Measurements from ENCODE around the gene COG7. TPM values are rescaled to one million over a fixed set of nuclear protein-coding genes. Genes with fewer than 3 reads are reported as not detected.
"Not testable (repeated sequence)": the region's sequence is repeated elsewhere in the genome, so short reads cannot be mapped to it uniquely, and the experiment has no call there.

The COG7 gene
- total RNA-seq, 1 experiment from 2014 or later, result 16.1 TPM

GRCh38 chr16:23367564-23367963 lies 85.4 kb downstream of the COG7 start:
- Histone ChIP-seq H3K27me3 (replicated peaks) (no peaks in the 10 kb centered on the region), H3K4me1 (replicated peaks) (no peaks in the 10 kb centered on the region), H3K36me3 (no peaks in the 10 kb centered on the region), H3K4me3 (no peak overlapping the region), H3K27ac (no peak overlapping the region), H3K9me3 (replicated peaks) (no peaks in the 10 kb centered on the region)
- DNase-seq (ENCODE audit: low read depth in 1 of 2, low spot score in 2 of 2), result no peak

GRCh38 chr16:23366341-23366740 lies 86.6 kb downstream of the COG7 start:
- not testable (repeated sequence) for H3K27me3 ChIP-seq (replicated peaks); H3K27ac ChIP-seq; H3K9me3 ChIP-seq (replicated peaks); DNase-seq (ENCODE audit: low read depth in 1 of 2, low spot score in 2 of 2); H3K4me3 ChIP-seq; H3K4me1 ChIP-seq (replicated peaks); H3K36me3 ChIP-seq

- Histone ChIP-seq H3K4me3 (no peak overlapping the region), H3K36me3 (no peaks in the 10 kb centered on the region), H3K27me3 (replicated peaks) (no peaks in the 10 kb centered on the region), H3K4me1 (replicated peaks) (no peaks in the 10 kb centered on the region), H3K27ac (no peak overlapping the region), H3K9me3 (replicated peaks) (no peaks in the 10 kb centered on the region)
- DNase-seq (ENCODE audit: low read depth in 1 of 2, low spot score in 2 of 2), result no peak
Observed at GRCh38 chr16:23365602-23366240, 87.3 kb downstream of the COG7 start.

GRCh38 chr16:23362460-23363317 lies 90.3 kb downstream of the COG7 start:
- no peak overlapping the region for H3K27ac ChIP-seq
- no peak overlapping the region for H3K4me3 ChIP-seq
- H3K36me3 ChIP-seq, result no peaks in the 10 kb centered on the region
- no peaks in the 10 kb centered on the region for H3K4me1 ChIP-seq (replicated peaks)
- no peaks in the 10 kb centered on the region for H3K27me3 ChIP-seq (replicated peaks)
- H3K9me3 ChIP-seq (replicated peaks), result no peaks in the 10 kb centered on the region
- DNase-seq (ENCODE audit: low read depth in 1 of 2, low spot score in 2 of 2), result no peak

- Histone ChIP-seq H3K27ac (no peak overlapping the region), H3K36me3 (no peaks in the 10 kb centered on the region), H3K27me3 (replicated peaks) (no peaks in the 10 kb centered on the region), H3K4me3 (no peak overlapping the region), H3K4me1 (replicated peaks) (no peaks in the 10 kb centered on the region), H3K9me3 (replicated peaks) (no peaks in the 10 kb centered on the region)
- no peak for DNase-seq (ENCODE audit: low read depth in 1 of 2, low spot score in 2 of 2)
Observed at GRCh38 chr16:23359092-23359760, 93.8 kb downstream of the COG7 start.

GRCh38 chr16:23357761-23358290 lies 95.2 kb downstream of the COG7 start:
- no peak for DNase-seq (ENCODE audit: low read depth in 1 of 2, low spot score in 2 of 2)
- H3K9me3 ChIP-seq (replicated peaks), result no peaks in the 10 kb centered on the region
- H3K27me3 ChIP-seq (replicated peaks), result no peaks in the 10 kb centered on the region
- no peak overlapping the region for H3K27ac ChIP-seq
- no peak overlapping the region for H3K4me3 ChIP-seq
- H3K4me1 ChIP-seq (replicated peaks), result no peaks in the 10 kb centered on the region
- no peaks in the 10 kb centered on the region for H3K36me3 ChIP-seq

- Histone ChIP-seq H3K9me3 (replicated peaks) (no peaks in the 10 kb centered on the region), H3K27ac (no peak overlapping the region), H3K4me1 (replicated peaks) (no peaks in the 10 kb centered on the region), H3K27me3 (replicated peaks) (no peaks in the 10 kb centered on the region), H3K36me3 (no peaks in the 10 kb centered on the region), H3K4me3 (no peak overlapping the region)
- DNase-seq (ENCODE audit: low read depth in 1 of 2, low spot score in 2 of 2), result no peak
Observed at GRCh38 chr16:23356941-23357340, 96.0 kb downstream of the COG7 start.

GRCh38 chr16:23355106-23355670 lies 97.8 kb downstream of the COG7 start:
- DNase-seq (ENCODE audit: low read depth in 1 of 2, low spot score in 2 of 2), result no peak
- Histone ChIP-seq H3K27me3 (replicated peaks) (no peaks in the 10 kb centered on the region), H3K4me3 (no peak overlapping the region)

GRCh38 chr16:23354246-23354645 lies 98.7 kb downstream of the COG7 start:
- Histone ChIP-seq H3K9me3 (replicated peaks) (no peaks in the 10 kb centered on the region), H3K4me1 (replicated peaks) (no peaks in the 10 kb centered on the region), H3K27ac (no peak overlapping the region), H3K27me3 (replicated peaks) (no peaks in the 10 kb centered on the region), H3K36me3 (no peaks in the 10 kb centered on the region), H3K4me3 (no peak overlapping the region)
- DNase-seq (ENCODE audit: low read depth in 1 of 2, low spot score in 2 of 2), result no peak

More at GRCh38 chr16:23355106-23355670, 97.8 kb downstream of the COG7 start:
- H3K9me3 ChIP-seq (replicated peaks), result no peaks in the 10 kb centered on the region
- H3K27ac ChIP-seq, result no peak overlapping the region
- no peaks in the 10 kb centered on the region for H3K36me3 ChIP-seq
- no peaks in the 10 kb centered on the region for H3K4me1 ChIP-seq (replicated peaks)

GRCh38 chr16:23353440-23353839 lies 99.5 kb downstream of the COG7 start:
- Histone ChIP-seq H3K4me1 (replicated peaks) (no peaks in the 10 kb centered on the region), H3K27ac (no peak overlapping the region), H3K27me3 (replicated peaks) (no peaks in the 10 kb centered on the region), H3K9me3 (replicated peaks) (no peaks in the 10 kb centered on the region), H3K36me3 (no peaks in the 10 kb centered on the region), H3K4me3 (no peak overlapping the region)
- DNase-seq (ENCODE audit: low read depth in 1 of 2, low spot score in 2 of 2), result no peak

- Histone ChIP-seq H3K36me3 (no peaks in the 10 kb centered on the region), H3K27ac (no peak overlapping the region), H3K4me3 (no peak overlapping the region), H3K4me1 (replicated peaks) (no peaks in the 10 kb centered on the region), H3K27me3 (replicated peaks) (no peaks in the 10 kb centered on the region), H3K9me3 (replicated peaks) (no peaks in the 10 kb centered on the region)
- DNase-seq (ENCODE audit: low read depth in 1 of 2, low spot score in 2 of 2), result no peak
Observed at GRCh38 chr16:23351360-23351759, 101.6 kb downstream of the COG7 start.

- no peak overlapping the region for H3K27ac ChIP-seq
- H3K4me1 ChIP-seq (replicated peaks), result no peaks in the 10 kb centered on the region
- H3K36me3 ChIP-seq, result no peaks in the 10 kb centered on the region
- H3K27me3 ChIP-seq (replicated peaks), result no peaks in the 10 kb centered on the region
- H3K4me3 ChIP-seq, result no peak overlapping the region
- DNase-seq (ENCODE audit: low read depth in 1 of 2, low spot score in 2 of 2), result no peak
- no peaks in the 10 kb centered on the region for H3K9me3 ChIP-seq (replicated peaks)
Observed at GRCh38 chr16:23348579-23349469, 104.2 kb downstream of the COG7 start.

- DNase-seq (ENCODE audit: low read depth in 1 of 2, low spot score in 2 of 2), result no peak
- Histone ChIP-seq H3K4me3 (no peak overlapping the region), H3K27ac (no peak overlapping the region), H3K9me3 (replicated peaks) (no peaks in the 10 kb centered on the region), H3K4me1 (replicated peaks) (no peaks in the 10 kb centered on the region; the same call in 1 of the 2 replicates), H3K27me3 (replicated peaks) (no peaks in the 10 kb centered on the region), H3K36me3 (no peaks in the 10 kb centered on the region)
Observed at GRCh38 chr16:23345237-23345636, 107.8 kb downstream of the COG7 start.
